ENCODE measurements around the gene WNT16.

Gene WNT16

DNA sequence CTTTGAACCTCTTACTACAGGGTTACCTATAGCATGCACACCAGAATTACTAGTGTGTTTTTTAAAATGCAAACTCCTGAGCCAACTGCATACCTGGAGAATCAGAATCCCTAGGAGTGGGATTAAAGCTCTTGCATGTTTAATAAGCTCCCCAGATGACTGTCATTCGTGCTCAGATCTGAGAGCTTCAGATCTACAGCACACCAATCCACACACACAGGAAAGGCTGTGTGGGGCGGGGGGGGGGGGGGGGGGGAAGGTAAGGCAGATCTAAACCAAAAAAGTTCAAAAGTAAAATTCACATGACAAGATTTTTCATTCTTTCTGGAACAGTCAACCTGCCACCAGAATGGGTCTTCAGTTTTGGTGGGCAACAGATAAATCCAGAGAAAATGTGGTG lies 61.8 kb downstream of the WNT16 start:
- Histone ChIP-seq H3K18ac (ENCODE audit: low read depth in 1 of 2, low read length in 2 of 2) (no peak overlapping the region), H3K9me3 (ENCODE audit: control insufficient read depth, low read length) (peaks cover 6% of the 10 kb centered on the region), H3K14ac (ENCODE audit: low read length in 2 of 2) (no peak overlapping the region), H3K36me3 (ENCODE audit: control insufficient read depth in 1 of 2, insufficient read depth in 2 of 2, low read depth in 1 of 2, low read length in 2 of 2) (peaks cover 0 to 30% of the 10 kb centered on the region in 2 experiments), H3K4me1 (ENCODE audit: control insufficient read depth, insufficient read depth, low read depth, low read length) (no peaks in the 10 kb centered on the region), H4K91ac (ENCODE audit: low read length) (no peak overlapping the region), H2BK5ac (ENCODE audit: low read depth, low read length, poor library complexity, severe bottlenecking) (no peak overlapping the region), H2BK12ac (ENCODE audit: low read length in 2 of 2) (no peak overlapping the region), H2AFZ (ENCODE audit: low read depth, low read length) (no peak overlapping the region), H3K4me2 (ENCODE audit: low read length, poor library complexity, severe bottlenecking) (no peak overlapping the region), H4K8ac (ENCODE audit: low read length) (no peak overlapping the region), H3K23ac (ENCODE audit: low read length in 2 of 2) (no peak overlapping the region), H2BK120ac (ENCODE audit: low read depth, low read length) (no peak overlapping the region), H3K9ac (ENCODE audit: low read length) (no peak overlapping the region), H3K4me3 (ENCODE audit: insufficient read depth in 1 of 2, low read depth in 1 of 2, low read length in 2 of 2) (no peak overlapping the region), H3K27ac (ENCODE audit: low read length, poor library complexity, severe bottlenecking) (no peak overlapping the region), H3K27me3 (ENCODE audit: control insufficient read depth in 1 of 2, insufficient read depth in 1 of 2, low read length in 2 of 2) (no peaks in the 10 kb centered on the region), H3K4ac (ENCODE audit: low read depth in 1 of 2, low read length in 2 of 2) (no peak overlapping the region), H2BK15ac (ENCODE audit: low read depth, poor library complexity, severe bottlenecking) (no peak overlapping the region), H3K79me1 (replicated peaks; ENCODE audit: low read length, poor library complexity, severe bottlenecking) (no peaks in the 10 kb centered on the region), H2AK5ac (ENCODE audit: low read length, severe bottlenecking) (no peak overlapping the region)
- no CpG with 5 or more reads among the region's 2 CpGs for WGBS
- no peak for DNase-seq

Data from mesenchymal stem cell (in vitro differentiated cells and primary cell).